ENCODE measurements around the gene EIF4A3. TPM values are rescaled to one million over a fixed set of nuclear protein-coding genes. Genes with fewer than 3 reads are reported as not detected.

The EIF4A3 gene
- total RNA-seq, 1 experiment from 2014 or later: 155 TPM

DNA sequence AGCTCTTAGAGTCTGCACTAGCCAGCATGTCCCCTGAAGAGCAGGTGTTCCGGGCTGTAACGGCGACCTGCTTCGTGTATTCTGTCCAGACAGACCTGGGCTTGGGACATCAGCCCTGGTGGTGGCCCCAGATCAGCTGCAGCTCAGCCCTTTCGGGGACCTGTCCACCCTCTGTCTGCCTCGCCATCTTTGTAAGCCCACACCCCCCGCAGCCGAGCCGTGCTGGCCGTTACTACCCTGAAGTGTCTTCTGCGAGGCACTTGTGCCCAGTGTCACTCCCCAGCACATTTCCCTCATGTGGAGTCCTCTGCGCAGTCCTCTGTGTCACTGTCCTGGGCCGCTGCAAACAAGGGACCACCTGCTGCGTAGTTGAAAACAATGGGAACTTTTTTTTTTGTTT is 33.3 kb upstream of the EIF4A3 start:
- TF ChIP-seq CTCF (conservative IDR thresholded peaks at IDR 0.05; ENCODE audit: low read depth, low read length): no peak
- TF ChIP-seq EZH2 (IDR thresholded peaks at IDR 0.05; ENCODE audit: borderline replicate concordance, low read depth, low read length, poor library complexity, severe bottlenecking): no peak
- ChIA-PET POLR2A (ENCODE audit: low non-redundant PET) (no interaction called here), CTCF (no interaction called here)
- no peaks in the 10 kb centered on the region for H3K36me3 ChIP-seq (ENCODE audit: insufficient read depth, low read length, poor library complexity, severe bottlenecking)
- intact Hi-C loops (cut with micrococcal nuclease; ENCODE audit: unreplicated experiment): no loop called here
- no peaks in the 10 kb centered on the region for H3K9me3 ChIP-seq (ENCODE audit: low read depth, low read length, poor library complexity, severe bottlenecking)
- H3K4me1 ChIP-seq (ENCODE audit: insufficient read depth, low read length, poor library complexity, severe bottlenecking): no peaks in the 10 kb centered on the region
- BruUV-seq (replicated peaks): no TSS peak
- H3K4me3 ChIP-seq (ENCODE audit: low read depth, low read length, poor library complexity, severe bottlenecking): no peak overlapping the region
- H3K27ac ChIP-seq (ENCODE audit: low read depth, low read length, poor library complexity, severe bottlenecking): no peak overlapping the region
- no peaks in the 10 kb centered on the region for H3K27me3 ChIP-seq (replicated peaks; ENCODE audit: insufficient read depth, low read depth, low read length, poor library complexity)
- DNase-seq (ENCODE audit: low spot score): no peak

- CTCF ChIA-PET: no interaction called here
- DNase-seq (ENCODE audit: low spot score): no peak
- H3K9me3 ChIP-seq (ENCODE audit: low read depth, low read length, poor library complexity, severe bottlenecking): no peaks in the 10 kb centered on the region
- H3K4me1 ChIP-seq (ENCODE audit: insufficient read depth, low read length, poor library complexity, severe bottlenecking): no peaks in the 10 kb centered on the region
- no peak for TF ChIP-seq EZH2 (IDR thresholded peaks at IDR 0.05; ENCODE audit: borderline replicate concordance, low read depth, low read length, poor library complexity, severe bottlenecking)
- TF ChIP-seq CTCF (conservative IDR thresholded peaks at IDR 0.05; ENCODE audit: low read depth, low read length): no peak
- H3K27me3 ChIP-seq (replicated peaks; ENCODE audit: insufficient read depth, low read depth, low read length, poor library complexity): no peaks in the 10 kb centered on the region
- no TSS peak for BruUV-seq (replicated peaks)
- no peak overlapping the region for H3K4me3 ChIP-seq (ENCODE audit: low read depth, low read length, poor library complexity, severe bottlenecking)
- intact Hi-C loops (cut with micrococcal nuclease; ENCODE audit: unreplicated experiment): no loop called here
- H3K27ac ChIP-seq (ENCODE audit: low read depth, low read length, poor library complexity, severe bottlenecking): no peak overlapping the region
- no peaks in the 10 kb centered on the region for H3K36me3 ChIP-seq (ENCODE audit: insufficient read depth, low read length, poor library complexity, severe bottlenecking)
- POLR2A ChIA-PET (ENCODE audit: low non-redundant PET): no interaction called here
These were observed 31.2 kb upstream of the EIF4A3 start for GRCh38 chr17:80177986-80178595.

DNA sequence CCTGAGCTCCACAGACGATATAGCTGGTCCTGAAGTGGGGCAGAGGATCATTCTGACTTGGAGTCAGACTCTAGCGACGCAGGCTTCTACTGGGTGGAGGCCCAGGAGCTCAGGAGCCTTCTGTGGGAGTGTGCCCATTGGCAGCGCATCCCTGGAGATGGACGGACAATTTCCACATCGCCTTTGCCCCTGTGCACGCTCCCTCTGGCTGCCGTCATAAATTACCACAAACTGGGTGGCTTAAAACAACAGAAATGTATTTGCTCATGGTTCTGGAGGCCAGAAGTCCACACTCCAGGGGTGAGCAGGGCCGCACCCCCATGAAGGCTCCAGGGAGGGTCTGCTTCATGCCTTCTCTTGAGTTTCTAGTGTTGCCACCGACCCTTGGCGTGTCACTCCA is 29.8 kb upstream of the EIF4A3 start:
- no peak for TF ChIP-seq EZH2 (IDR thresholded peaks at IDR 0.05; ENCODE audit: borderline replicate concordance, low read depth, low read length, poor library complexity, severe bottlenecking)
- TF ChIP-seq CTCF (conservative IDR thresholded peaks at IDR 0.05; ENCODE audit: low read depth, low read length): no peak
- POLR2A ChIA-PET (ENCODE audit: low non-redundant PET): no interaction called here
- CTCF ChIA-PET: no interaction called here
- Histone ChIP-seq H3K4me3 (ENCODE audit: low read depth, low read length, poor library complexity, severe bottlenecking) (no peak overlapping the region), H3K9me3 (ENCODE audit: low read depth, low read length, poor library complexity, severe bottlenecking) (no peaks in the 10 kb centered on the region), H3K27me3 (replicated peaks; ENCODE audit: insufficient read depth, low read depth, low read length, poor library complexity) (no peaks in the 10 kb centered on the region), H3K36me3 (ENCODE audit: insufficient read depth, low read length, poor library complexity, severe bottlenecking) (no peaks in the 10 kb centered on the region), H3K4me1 (ENCODE audit: insufficient read depth, low read length, poor library complexity, severe bottlenecking) (no peaks in the 10 kb centered on the region), H3K27ac (ENCODE audit: low read depth, low read length, poor library complexity, severe bottlenecking) (no peak overlapping the region)
- no TSS peak for BruUV-seq (replicated peaks)
- no peak for DNase-seq (ENCODE audit: low spot score)
- intact Hi-C loops (cut with micrococcal nuclease; ENCODE audit: unreplicated experiment): no loop called here
